GM18909 (cell line): Measurements from ENCODE around the gene RSRC1.
"Not testable (repeated sequence)": the region's sequence is repeated elsewhere in the genome, so short reads cannot be mapped to it uniquely, and the experiment has no call there.

Experiments
- ATAC-seq: cut with Tn5 transposase; IDR thresholded peaks from one replicate; pipeline ENCODE4 v1.9.1; 2021; ENCODE audit warnings: mild to moderate bottlenecking; ENCODE audit not compliant: unreplicated experiment, poor library complexity

Gene RSRC1

GRCh38 chr3:158493931-158494330 is 384.0 kb downstream of the RSRC1 start:
- ATAC-seq = no peak

DNA sequence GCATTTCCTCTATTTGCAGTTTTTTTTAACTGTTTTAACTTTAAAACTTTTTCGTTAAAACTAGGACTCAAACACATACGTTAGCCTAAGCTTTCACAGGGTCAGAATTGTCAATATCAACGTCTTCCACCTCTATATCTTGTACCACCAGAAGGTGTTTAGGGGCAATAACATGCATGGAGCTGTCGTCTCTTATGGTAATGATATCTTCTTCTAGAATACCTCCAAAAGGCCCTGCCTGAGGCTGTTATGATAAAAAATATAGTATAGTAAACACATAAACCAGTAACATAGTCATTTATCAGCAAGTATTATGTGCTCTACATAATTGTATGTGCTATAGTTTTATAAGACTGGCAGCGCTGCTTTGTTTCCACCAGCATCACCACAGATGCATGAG is 384.8 kb downstream of the RSRC1 start:
- no peak for ATAC-seq

- ATAC-seq = not testable (repeated sequence)
Observed at GRCh38 chr3:158495398-158495902, 385.6 kb downstream of the RSRC1 start.

GRCh38 chr3:158505117-158505516 is 395.2 kb downstream of the RSRC1 start:
- ATAC-seq = no peak

DNA sequence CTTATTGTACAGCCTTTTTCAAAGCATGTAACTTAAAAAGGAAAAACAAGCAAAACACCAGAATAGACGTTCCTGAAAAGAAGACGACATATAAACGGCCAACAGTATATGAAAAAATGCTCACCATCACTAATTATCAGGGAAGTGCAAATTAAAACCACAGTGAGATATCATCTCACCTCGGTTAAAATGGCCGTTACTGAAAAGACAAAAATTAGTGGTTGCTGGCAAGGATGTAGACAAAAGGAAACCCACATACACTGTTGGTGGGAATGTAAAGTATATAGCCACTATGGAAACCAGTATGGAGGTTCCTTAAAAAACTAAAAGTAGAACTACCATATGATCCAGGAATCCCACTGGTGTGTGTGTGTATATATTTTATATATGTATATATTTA is 396.6 kb downstream of the RSRC1 start:
- no peak for ATAC-seq

- no peak for ATAC-seq
Observed at GRCh38 chr3:158508481-158508880, 398.6 kb downstream of the RSRC1 start.

DNA sequence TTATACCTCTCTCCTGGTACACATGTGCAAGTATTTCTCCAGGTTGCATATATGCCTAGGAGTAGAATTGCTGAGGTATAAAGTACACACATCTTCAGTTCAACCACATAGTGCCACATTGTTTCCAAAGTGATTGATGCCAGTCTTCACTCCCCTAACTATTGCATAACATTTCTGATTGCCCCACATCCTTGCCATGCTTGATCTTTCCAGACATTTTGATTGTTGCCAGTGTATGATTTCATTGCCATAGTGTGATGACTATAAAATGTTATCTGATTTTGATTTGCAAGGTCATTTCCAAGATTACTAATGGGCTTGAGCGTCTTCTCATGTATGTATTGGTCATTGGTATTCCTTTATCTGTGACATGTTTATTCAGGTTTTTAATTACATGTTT is 400.0 kb downstream of the RSRC1 start:
- ATAC-seq = no peak

DNA sequence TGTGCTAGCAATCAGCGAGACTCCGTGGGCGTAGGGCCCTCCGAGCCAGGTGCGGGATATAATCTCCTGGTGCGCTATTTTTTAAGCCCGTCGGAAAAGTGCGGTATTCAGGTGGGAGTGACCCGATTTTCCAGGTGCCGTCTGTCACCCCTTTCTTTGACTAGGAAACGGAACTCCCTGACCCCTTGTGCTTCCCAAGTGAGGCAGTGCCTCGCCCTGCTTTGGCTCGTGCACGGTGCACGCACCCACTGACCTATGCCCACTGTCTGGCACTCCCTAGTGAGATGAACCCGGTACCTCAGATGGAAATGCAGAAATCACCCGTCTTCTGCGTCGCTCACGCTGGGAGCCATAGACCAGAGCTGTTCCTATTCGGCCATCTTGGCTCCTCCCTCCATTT is 406.8 kb downstream of the RSRC1 start:
- not testable (repeated sequence) for ATAC-seq

- ATAC-seq = no peak
Observed at GRCh38 chr3:158519776-158520175, 409.9 kb downstream of the RSRC1 start.

GRCh38 chr3:158520433-158520832 is 410.5 kb downstream of the RSRC1 start:
- no peak for ATAC-seq

DNA sequence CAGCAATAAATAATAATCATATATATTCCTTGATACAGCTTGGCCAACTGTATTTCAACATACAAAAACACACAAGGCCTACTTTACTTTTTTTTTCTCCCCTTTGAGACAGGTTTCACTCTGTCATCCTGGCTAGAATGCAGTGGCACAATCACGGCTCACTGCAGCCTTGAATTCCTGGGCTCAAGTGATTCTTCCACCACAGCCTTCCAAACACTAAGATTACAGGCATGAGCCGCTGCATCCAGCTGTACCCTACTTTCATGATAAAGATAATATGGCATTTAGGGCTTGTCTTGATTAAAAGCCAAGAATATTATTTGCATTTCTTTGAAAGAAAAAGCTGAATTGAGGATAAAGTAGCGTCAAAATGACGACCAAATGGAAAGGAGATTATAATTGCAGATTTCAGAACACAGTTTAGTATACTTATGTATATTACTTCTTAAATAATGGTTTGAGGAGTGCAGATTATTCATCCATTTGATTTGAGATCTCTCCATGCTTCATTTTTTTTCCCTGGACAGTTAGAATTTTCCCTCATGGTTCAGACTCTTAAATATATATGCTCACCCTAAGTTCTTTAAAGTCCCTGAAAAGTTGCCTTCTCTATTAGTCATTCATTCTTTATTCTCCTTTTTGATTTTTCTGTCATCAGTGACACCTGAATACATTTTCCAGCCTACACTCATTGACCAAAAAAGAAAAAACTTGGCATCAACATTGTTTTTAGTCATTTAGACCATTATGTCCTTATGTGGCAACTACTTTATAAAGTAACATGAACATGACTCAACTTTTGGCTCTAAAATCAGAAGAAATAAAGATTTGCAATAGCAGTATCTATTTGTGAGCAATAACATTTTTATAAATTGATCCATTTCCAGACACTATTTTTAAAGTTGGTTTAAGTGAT is 412.6 kb downstream of the RSRC1 start:
- ATAC-seq = no peak

- no peak for ATAC-seq
Observed at GRCh38 chr3:158528076-158528674, 418.3 kb downstream of the RSRC1 start.

DNA sequence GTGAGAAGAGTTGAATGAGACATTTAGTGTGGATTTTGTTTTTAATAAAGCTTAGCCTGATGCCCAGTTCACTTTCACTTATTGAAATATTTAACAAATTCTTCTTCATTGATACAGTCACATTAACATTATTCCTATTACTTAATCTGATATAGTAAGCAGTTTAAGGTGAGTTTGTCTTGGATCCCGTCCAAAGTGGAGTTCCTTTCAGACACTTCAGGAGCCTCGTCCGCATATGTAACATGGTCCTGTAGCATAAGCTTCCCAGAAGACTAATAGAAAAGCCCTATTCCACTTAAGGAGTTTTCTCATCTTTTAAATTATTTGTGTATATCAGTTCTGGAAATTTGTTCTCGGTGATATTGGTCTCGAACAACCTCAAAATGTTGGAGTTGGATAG is 421.4 kb downstream of the RSRC1 start:
- ATAC-seq = no peak

- peak; percentile 71 for ATAC-seq
Observed at GRCh38 chr3:158532099-158532734, 422.3 kb downstream of the RSRC1 start.

GRCh38 chr3:158535918-158536317 is 426.0 kb downstream of the RSRC1 start:
- ATAC-seq = no peak

GRCh38 chr3:158539414-158540014 is 429.6 kb downstream of the RSRC1 start:
- ATAC-seq = peak; percentile 73

GRCh38 chr3:158540066-158540465 is 430.2 kb downstream of the RSRC1 start:
- ATAC-seq = no peak

- no peak for ATAC-seq
Observed at GRCh38 chr3:158548691-158549090, 438.8 kb downstream of the RSRC1 start.

DNA sequence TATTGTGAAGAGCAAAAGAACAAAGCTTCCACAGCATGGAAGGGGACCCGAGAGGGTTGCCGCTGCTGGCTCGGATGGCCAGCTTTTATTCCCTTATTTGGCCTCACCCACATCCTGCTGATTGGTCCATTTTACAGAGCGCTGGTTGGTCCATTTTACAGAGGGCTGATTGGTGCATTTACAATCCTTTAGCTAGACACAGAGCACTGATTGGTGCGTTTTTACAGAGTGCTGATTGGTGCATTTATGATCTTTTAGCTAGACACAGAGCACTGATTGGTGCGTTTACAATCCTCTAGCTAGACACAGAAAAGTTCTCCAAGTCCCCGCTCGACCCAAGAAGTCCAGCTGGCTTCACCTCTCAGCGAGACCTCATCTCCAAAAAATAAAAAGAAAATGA is 440.0 kb downstream of the RSRC1 start:
- not testable (repeated sequence) for ATAC-seq

DNA sequence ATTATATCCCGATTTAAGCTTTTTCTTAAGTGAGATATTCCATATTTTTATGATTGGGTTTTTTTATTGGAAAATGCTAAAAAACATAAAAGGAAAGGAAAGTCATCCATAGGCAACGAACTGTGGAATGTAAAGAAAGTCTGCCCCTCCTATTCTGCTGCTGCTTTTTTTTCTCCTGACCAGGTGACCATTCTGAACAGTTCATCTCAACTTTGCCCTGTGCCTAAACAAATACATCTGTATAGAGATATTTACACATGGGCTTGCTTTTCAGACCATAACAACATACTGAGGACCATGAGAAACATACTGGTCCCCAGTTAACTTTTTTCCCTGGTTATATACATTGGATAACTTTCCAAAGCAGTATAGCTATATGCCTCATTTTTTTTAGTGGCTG is 442.2 kb downstream of the RSRC1 start:
- ATAC-seq = no peak

GRCh38 chr3:158559504-158559903 is 449.6 kb downstream of the RSRC1 start:
- no peak for ATAC-seq
